Lung (tissue), 12 donors: ENCODE results near the gene SLC12A3. TPM values are rescaled to one million over a fixed set of nuclear protein-coding genes. Genes with fewer than 3 reads are reported as not detected.

Experiments used
- ATAC-seq: fragments of 200-7000 bp; cut with Tn5 transposase; one replicate; pipeline ENCODE4 v1.9.1; 2020; ENCODE audit warnings: moderate number of reproducible peaks; ENCODE audit not compliant: insufficient read depth, low FRiP score
- DNase-seq, 3 donors: peaks; one replicate each; pipeline ENCODE4 v3.0.0-alpha.2; 2013 to 2017
- H3K27ac ChIP-seq, 2 donors: one replicate each; pipeline ENCODE4 v1.5.1; 2013; ENCODE audit warnings: mild to moderate bottlenecking in 2 of 2, moderate library complexity in 2 of 2, control low read depth in 1 of 2, inconsistent platforms in 1 of 2, low read depth in 1 of 2, low read length in 1 of 2
- H3K27me3 ChIP-seq, 3 donors: one replicate each; pipeline ENCODE4 v1.5.1; 2013; ENCODE audit warnings: low read length in 2 of 3; ENCODE audit not compliant: control insufficient read depth in 3 of 3, insufficient read depth in 3 of 3
- H3K36me3 ChIP-seq, 4 donors: one replicate each; pipeline ENCODE4 v1.5.1; 2013; ENCODE audit warnings: low read length in 4 of 4, mild to moderate bottlenecking in 1 of 4, moderate library complexity in 1 of 4; ENCODE audit not compliant: control insufficient read depth in 4 of 4, insufficient read depth in 4 of 4
- H3K4me1 ChIP-seq, 5 donors: one replicate each; pipeline ENCODE4 v1.5.1; 2013; ENCODE audit warnings: low read length in 5 of 5, mild to moderate bottlenecking in 2 of 5, moderate library complexity in 1 of 5; ENCODE audit not compliant: control insufficient read depth in 5 of 5, insufficient read depth in 5 of 5
- H3K4me3 ChIP-seq: one replicate; pipeline ENCODE4 v1.5.1; 2013; ENCODE audit warnings: mild to moderate bottlenecking, control low read depth, moderate library complexity
- H3K9ac ChIP-seq, 2 donors: one replicate each; pipeline ENCODE4 v1.5.1; 2013; ENCODE audit warnings: low read length in 2 of 2, control low read depth in 1 of 2; ENCODE audit not compliant: insufficient read depth in 1 of 2
- H3K9me3 ChIP-seq, 4 donors: one replicate each; pipeline ENCODE4 v1.5.1; 2013; ENCODE audit warnings: low read length in 3 of 4, mild to moderate bottlenecking in 1 of 4, moderate library complexity in 1 of 4; ENCODE audit not compliant: control insufficient read depth in 4 of 4, insufficient read depth in 3 of 4
- WGBS, 2 donors: extraction: QIAGEN DNeasy Blood & Tissue Kit; methylation state at CpG; one replicate each; pipeline ENCODE4 v1.1.7; 2013; 5-methylcytosine and 5-hydroxymethylcytosine counted together
- polyA plus RNA-seq, 2 donors: library from polyadenylated mRNA; stranded (reverse); fragments of 200-250 nt; gene quantifications; one replicate each; pipeline ENCODE4 v1.2.1, GENCODE V29; 2013
- total RNA-seq, 2 donors: library from RNA; depleted of rRNA in 1 of 2; stranded (reverse); fragments of >200 nt in 1 of 2; gene quantifications; one replicate each; pipeline ENCODE4 v1.2.1, GENCODE V29; 2014 to 2021
- TF ChIP-seq, protein P1 (sequence below): IDR thresholded peaks from 2 replicates; pipeline ENCODE4 v1.5.1; 2012; ENCODE audit warnings: mild to moderate bottlenecking; ENCODE audit errors: control extremely low read depth, extremely low read depth
- donor health status: control.
- donor health status: control.
- donor health status: Bipolar disorder and iron deficiency.
- donor health status: healthy.
- donor health status: DM: yes; HTN: yes; CAD: no.

The SLC12A3 gene
- total and polyA plus RNA-seq, 4 donors, result 0.04 to 0.07 TPM; not detected in 2

GRCh38 chr16:56823081-56823733 lies 41.8 kb upstream of the SLC12A3 start:
- Histone ChIP-seq H3K9ac (no peak overlapping the region), H3K4me1 (no peaks in the 10 kb centered on the region), H3K27ac (no peak overlapping the region), H3K9me3 (no peaks in the 10 kb centered on the region), H3K27me3 (no peaks in the 10 kb centered on the region), H3K4me3 (no peak overlapping the region), H3K36me3 (peaks cover 6 to 34% (median 13%) of the 10 kb centered on the region in 4 donors)
- 96 to 97% methylated on average over 12 of the region's 12 CpGs for WGBS, 2 donors
- TF ChIP-seq, protein P1, sequence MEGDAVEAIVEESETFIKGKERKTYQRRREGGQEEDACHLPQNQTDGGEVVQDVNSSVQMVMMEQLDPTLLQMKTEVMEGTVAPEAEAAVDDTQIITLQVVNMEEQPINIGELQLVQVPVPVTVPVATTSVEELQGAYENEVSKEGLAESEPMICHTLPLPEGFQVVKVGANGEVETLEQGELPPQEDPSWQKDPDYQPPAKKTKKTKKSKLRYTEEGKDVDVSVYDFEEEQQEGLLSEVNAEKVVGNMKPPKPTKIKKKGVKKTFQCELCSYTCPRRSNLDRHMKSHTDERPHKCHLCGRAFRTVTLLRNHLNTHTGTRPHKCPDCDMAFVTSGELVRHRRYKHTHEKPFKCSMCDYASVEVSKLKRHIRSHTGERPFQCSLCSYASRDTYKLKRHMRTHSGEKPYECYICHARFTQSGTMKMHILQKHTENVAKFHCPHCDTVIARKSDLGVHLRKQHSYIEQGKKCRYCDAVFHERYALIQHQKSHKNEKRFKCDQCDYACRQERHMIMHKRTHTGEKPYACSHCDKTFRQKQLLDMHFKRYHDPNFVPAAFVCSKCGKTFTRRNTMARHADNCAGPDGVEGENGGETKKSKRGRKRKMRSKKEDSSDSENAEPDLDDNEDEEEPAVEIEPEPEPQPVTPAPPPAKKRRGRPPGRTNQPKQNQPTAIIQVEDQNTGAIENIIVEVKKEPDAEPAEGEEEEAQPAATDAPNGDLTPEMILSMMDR, result no peak
- ATAC-seq (no peak), DNase-seq (no peak)

- Histone ChIP-seq H3K4me1 (no peaks in the 10 kb centered on the region), H3K4me3 (no peak overlapping the region), H3K27ac (no peak overlapping the region), H3K27me3 (no peaks in the 10 kb centered on the region), H3K9me3 (no peaks in the 10 kb centered on the region), H3K36me3 (peaks cover 5 to 38% (median 17%) of the 10 kb centered on the region in 4 donors), H3K9ac (no peak overlapping the region)
- DNase-seq (peak in 1 of 3 donors; percentile 13), ATAC-seq (peak; percentile 62)
- TF ChIP-seq, protein P1, result no peak
- WGBS, 2 donors, result 55 to 89% methylated on average over 3 of the region's 3 CpGs
Observed at GRCh38 chr16:56824331-56824730, 40.7 kb upstream of the SLC12A3 start.

- ATAC-seq, result no peak
- WGBS, 2 donors, result 88 to 91% methylated on average over 3 of the region's 3 CpGs
- DNase-seq, result no peak
- Histone ChIP-seq H3K36me3 (peaks cover 3 to 34% (median 18%) of the 10 kb centered on the region in 4 donors), H3K9ac (no peak overlapping the region), H3K27me3 (no peaks in the 10 kb centered on the region), H3K4me3 (no peak overlapping the region), H3K4me1 (no peaks in the 10 kb centered on the region), H3K9me3 (no peaks in the 10 kb centered on the region), H3K27ac (no peak overlapping the region)
- TF ChIP-seq, protein P1, result no peak
Observed at GRCh38 chr16:56824804-56825203, 40.2 kb upstream of the SLC12A3 start.

GRCh38 chr16:56825826-56826225 lies 39.2 kb upstream of the SLC12A3 start:
- no peaks in the 10 kb centered on the region for H3K9me3 ChIP-seq
- H3K36me3 ChIP-seq, result peaks cover 3 to 32% (median 19%) of the 10 kb centered on the region in 4 donors
- no peak overlapping the region for H3K9ac ChIP-seq

More at GRCh38 chr16:56825826-56826225, 39.2 kb upstream of the SLC12A3 start:
- TF ChIP-seq, protein P1, result no peak
- H3K4me3 ChIP-seq, result no peak overlapping the region
- H3K4me1 ChIP-seq, result no peaks in the 10 kb centered on the region
- DNase-seq (no peak), ATAC-seq (no peak)
- H3K27me3 ChIP-seq, result no peaks in the 10 kb centered on the region
- no peak overlapping the region for H3K27ac ChIP-seq
